Smooth muscle cell (in vitro differentiated cells): ENCODE data around the gene CPLANE1. TPM values are rescaled to one million over a fixed set of nuclear protein-coding genes. Genes with fewer than 3 reads are reported as not detected.
"Not testable (repeated sequence)": the region's sequence is repeated elsewhere in the genome, so short reads cannot be mapped to it uniquely, and the experiment has no call there.

Source experiments
- DNase-seq: peaks from one replicate; lab custom pipeline; 2025; ENCODE audit not compliant: unreplicated experiment; lab: John Stamatoyannopoulos, UW
- H2AFZ ChIP-seq: fragments of 200-600 bp; sonication (generic); 2 replicates; pipeline ENCODE4 v1.6.0; 2016; ENCODE audit warnings: antibody characterized with exemption, low read depth, mild to moderate bottlenecking
- H3F3A ChIP-seq: fragments of 200-600 bp; sonication (generic); 2 replicates; pipeline ENCODE4 v1.6.0; 2017; ENCODE audit warnings: antibody characterized with exemption, low read depth
- H3K27ac ChIP-seq: fragments of 200-600 bp; sonication (generic); 2 replicates; pipeline ENCODE4 v1.5.1; 2016; ENCODE audit warnings: low read depth, mild to moderate bottlenecking
- H3K27me3 ChIP-seq: fragments of 200-600 bp; sonication (generic); 2 replicates; pipeline ENCODE4 v1.6.1; 2016; ENCODE audit warnings: low read depth, mild to moderate bottlenecking
- H3K36me3 ChIP-seq: fragments of 200-600 bp; sonication (generic); 2 replicates; pipeline ENCODE4 v1.5.1; 2016; ENCODE audit warnings: low read depth
- H3K4me1 ChIP-seq: fragments of 200-600 bp; sonication (generic); 2 replicates; pipeline ENCODE4 v1.5.1; 2016; ENCODE audit warnings: low read depth
- H3K4me2 ChIP-seq: fragments of 200-600 bp; sonication (generic); 2 replicates; pipeline ENCODE4 v1.6.0; 2016; ENCODE audit warnings: mild to moderate bottlenecking
- H3K4me3 ChIP-seq: fragments of 200-600 bp; sonication (generic); 2 replicates; pipeline ENCODE4 v1.5.1; 2016; ENCODE audit warnings: mild to moderate bottlenecking
- H3K79me2 ChIP-seq: fragments of 200-600 bp; sonication (generic); 2 replicates; pipeline ENCODE4 v1.6.0; 2016; ENCODE audit warnings: low read depth, mild to moderate bottlenecking
- H3K9ac ChIP-seq: fragments of 200-600 bp; sonication (generic); 2 replicates; pipeline ENCODE4 v1.6.0; 2016; ENCODE audit warnings: low read depth
- H3K9me3 ChIP-seq: fragments of 200-600 bp; sonication (generic); replicated peaks from 2 replicates; pipeline ENCODE4 v1.5.1; 2016; ENCODE audit warnings: low read depth
- H4K20me1 ChIP-seq: fragments of 200-600 bp; sonication (generic); 2 replicates; pipeline ENCODE4 v1.6.0; 2016; ENCODE audit warnings: low read depth
- WGBS: methylation state at CpG from one replicate; pipeline ENCODE4 v1.1.7; 2016; ENCODE audit warnings: low lambda C conversion rate; 5-methylcytosine and 5-hydroxymethylcytosine counted together
- polyA plus RNA-seq: library from polyadenylated mRNA; unstranded; fragments of >200 nt; fragmentation: Nextera tagmentation; extraction: Ambion mirVana; gene quantifications from 2 replicates; pipeline ENCODE4 v1.2.1, GENCODE V29; 2016
- total RNA-seq: library from RNA; depleted of rRNA; stranded (reverse); fragments of >200 nt; gene quantifications from 2 replicates; pipeline ENCODE4 v1.2.3, GENCODE V29; 2014
- TF ChIP-seq, protein P1 (sequence below): fragments of 200-600 bp; sonication (generic); IDR thresholded peaks from 2 replicates; pipeline ENCODE4 v1.5.1; 2017; ENCODE audit warnings: borderline replicate concordance, mild to moderate bottlenecking, antibody characterized with exemption; ENCODE audit not compliant: insufficient read depth, poor library complexity, severe bottlenecking

Gene CPLANE1
- total and polyA plus RNA-seq, 2 experiments from 2014 or later = 2.9 to 20.5 TPM

DNA sequence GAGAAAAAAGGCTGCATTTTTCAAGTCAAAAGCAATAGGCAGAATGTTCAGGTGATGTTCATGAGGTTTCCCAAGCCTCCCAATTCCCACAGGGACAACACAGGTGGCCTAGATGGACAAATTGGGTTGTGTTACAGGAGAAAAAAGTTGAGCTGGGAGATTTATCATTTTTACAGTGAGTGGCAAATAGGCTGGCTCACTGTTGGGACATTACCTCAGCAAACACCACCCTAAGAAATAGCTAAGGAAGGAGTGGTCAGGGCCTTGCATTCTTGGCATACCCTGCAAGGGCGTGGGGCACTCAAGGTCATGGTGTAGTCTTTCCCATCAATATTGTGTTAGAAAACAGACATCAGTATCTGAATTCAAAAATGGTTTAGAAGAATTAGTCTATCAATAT lies 23.3 kb upstream of the CPLANE1 start:
- no peaks in the 10 kb centered on the region for H3K79me2 ChIP-seq
- H2AFZ ChIP-seq = no peak overlapping the region
- H3K9me3 ChIP-seq = no peaks in the 10 kb centered on the region
- H3F3A ChIP-seq = no peaks in the 10 kb centered on the region
- H3K4me2 ChIP-seq = no peak overlapping the region
- WGBS = 75% methylated on average over 1 of the region's 1 CpG
- H3K27ac ChIP-seq = no peak overlapping the region
- no peak overlapping the region for H3K9ac ChIP-seq
- no peak for DNase-seq
- H4K20me1 ChIP-seq = no peaks in the 10 kb centered on the region
- no peaks in the 10 kb centered on the region for H3K36me3 ChIP-seq
- H3K4me3 ChIP-seq = no peak overlapping the region
- TF ChIP-seq, protein P1, sequence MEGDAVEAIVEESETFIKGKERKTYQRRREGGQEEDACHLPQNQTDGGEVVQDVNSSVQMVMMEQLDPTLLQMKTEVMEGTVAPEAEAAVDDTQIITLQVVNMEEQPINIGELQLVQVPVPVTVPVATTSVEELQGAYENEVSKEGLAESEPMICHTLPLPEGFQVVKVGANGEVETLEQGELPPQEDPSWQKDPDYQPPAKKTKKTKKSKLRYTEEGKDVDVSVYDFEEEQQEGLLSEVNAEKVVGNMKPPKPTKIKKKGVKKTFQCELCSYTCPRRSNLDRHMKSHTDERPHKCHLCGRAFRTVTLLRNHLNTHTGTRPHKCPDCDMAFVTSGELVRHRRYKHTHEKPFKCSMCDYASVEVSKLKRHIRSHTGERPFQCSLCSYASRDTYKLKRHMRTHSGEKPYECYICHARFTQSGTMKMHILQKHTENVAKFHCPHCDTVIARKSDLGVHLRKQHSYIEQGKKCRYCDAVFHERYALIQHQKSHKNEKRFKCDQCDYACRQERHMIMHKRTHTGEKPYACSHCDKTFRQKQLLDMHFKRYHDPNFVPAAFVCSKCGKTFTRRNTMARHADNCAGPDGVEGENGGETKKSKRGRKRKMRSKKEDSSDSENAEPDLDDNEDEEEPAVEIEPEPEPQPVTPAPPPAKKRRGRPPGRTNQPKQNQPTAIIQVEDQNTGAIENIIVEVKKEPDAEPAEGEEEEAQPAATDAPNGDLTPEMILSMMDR = no peak
- no peaks in the 10 kb centered on the region for H3K4me1 ChIP-seq
- H3K27me3 ChIP-seq = no peaks in the 10 kb centered on the region

DNA sequence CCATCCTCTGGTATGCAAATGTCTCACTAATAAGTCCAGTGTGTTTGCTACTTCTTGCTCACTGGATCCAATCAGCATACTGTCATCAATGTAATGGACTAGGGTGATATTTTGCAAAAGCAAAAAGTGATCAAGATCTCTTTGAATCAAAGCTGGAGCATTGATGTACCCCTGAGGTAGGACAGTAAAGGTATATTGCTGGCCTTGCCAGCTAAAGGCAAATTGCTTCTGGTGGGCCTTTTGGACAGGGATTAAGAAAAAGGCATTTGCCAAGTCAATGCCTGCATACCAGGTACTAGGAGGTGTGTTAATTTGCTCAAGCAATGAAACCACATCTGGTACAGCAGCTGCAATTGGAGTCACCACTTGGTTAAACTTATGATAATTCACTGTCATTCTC lies 18.9 kb upstream of the CPLANE1 start:
- not testable (repeated sequence) for H3K4me3 ChIP-seq, H3K36me3 ChIP-seq, DNase-seq, H2AFZ ChIP-seq, H3K27ac ChIP-seq, H4K20me1 ChIP-seq, H3K4me1 ChIP-seq, H3K4me2 ChIP-seq, H3K27me3 ChIP-seq, H3K9ac ChIP-seq, H3K79me2 ChIP-seq, H3K9me3 ChIP-seq, H3F3A ChIP-seq

DNA sequence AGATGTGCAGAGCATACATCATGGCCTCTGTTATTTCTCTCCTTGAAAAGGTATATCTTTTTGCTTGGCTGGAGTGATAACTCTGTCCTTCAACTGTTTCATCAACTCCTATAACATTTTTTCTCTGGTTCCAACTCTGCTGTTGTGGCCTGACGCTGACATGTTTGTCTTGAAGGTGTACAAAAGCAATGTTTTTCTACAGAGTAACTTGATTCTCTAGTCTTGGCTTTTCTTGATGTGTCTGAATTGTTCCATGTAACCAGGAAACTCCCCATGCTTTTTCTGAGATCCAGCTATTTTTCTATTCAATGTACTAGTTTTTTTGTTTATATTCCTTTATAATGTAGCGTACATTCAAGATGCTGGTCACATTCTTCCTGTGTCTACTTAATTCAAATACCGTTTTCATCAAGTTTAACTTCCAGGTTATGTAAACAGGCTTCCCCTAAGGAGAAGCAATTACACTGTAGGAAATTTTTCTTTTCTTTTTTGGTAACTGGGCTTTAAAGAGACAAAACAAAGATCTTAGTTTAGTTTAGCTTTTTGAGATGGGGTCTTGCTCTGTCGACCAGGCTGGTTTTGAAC lies 6.7 kb upstream of the CPLANE1 start:
- H3K27ac ChIP-seq = no peak overlapping the region
- H3K79me2 ChIP-seq = no peaks in the 10 kb centered on the region
- H3K27me3 ChIP-seq = no peaks in the 10 kb centered on the region
- H2AFZ ChIP-seq = no peak overlapping the region
- no peak overlapping the region for H3K9ac ChIP-seq
- TF ChIP-seq, protein P1 = no peak
- DNase-seq = no peak
- H3K4me3 ChIP-seq = no peak overlapping the region
- H3K9me3 ChIP-seq = peaks cover 3% of the 10 kb centered on the region
- H4K20me1 ChIP-seq = no peaks in the 10 kb centered on the region
- H3F3A ChIP-seq = no peaks in the 10 kb centered on the region
- no peaks in the 10 kb centered on the region for H3K4me1 ChIP-seq
- WGBS = 94% methylated on average over 4 of the region's 4 CpGs
- no peaks in the 10 kb centered on the region for H3K36me3 ChIP-seq
- no peak overlapping the region for H3K4me2 ChIP-seq

DNA sequence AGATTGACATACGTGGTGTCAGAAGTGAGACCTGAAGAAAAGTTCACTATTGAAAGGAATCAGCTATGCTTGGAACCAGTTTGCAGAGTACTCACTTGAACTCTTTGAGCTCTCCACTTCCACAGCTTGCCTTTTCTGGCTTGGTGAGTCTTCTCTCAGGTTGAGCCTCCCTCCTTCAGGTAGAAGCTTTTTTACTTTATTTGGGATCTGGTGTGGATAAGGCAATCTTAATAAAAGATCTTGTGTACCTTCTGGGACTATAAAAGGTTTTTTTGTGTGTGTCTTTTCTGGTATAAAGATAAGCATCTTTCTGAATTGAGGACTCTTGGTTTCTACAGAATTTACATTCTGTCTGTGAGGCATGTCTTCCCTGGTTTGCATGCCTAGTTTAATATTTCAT lies 5.4 kb upstream of the CPLANE1 start:
- H3K79me2 ChIP-seq = no peaks in the 10 kb centered on the region
- H2AFZ ChIP-seq = no peak overlapping the region
- no peaks in the 10 kb centered on the region for H3K9me3 ChIP-seq
- H3K4me3 ChIP-seq = no peak overlapping the region
- TF ChIP-seq, protein P1 = no peak
- H3K9ac ChIP-seq = no peak overlapping the region
- no peaks in the 10 kb centered on the region for H3K36me3 ChIP-seq
- H3K4me2 ChIP-seq = no peak overlapping the region
- DNase-seq = no peak
- H4K20me1 ChIP-seq = no peaks in the 10 kb centered on the region
- no peak overlapping the region for H3K27ac ChIP-seq
- WGBS = 97% methylated on average over 1 of the region's 1 CpG
- H3F3A ChIP-seq = no peaks in the 10 kb centered on the region
- H3K4me1 ChIP-seq = no peaks in the 10 kb centered on the region
- no peaks in the 10 kb centered on the region for H3K27me3 ChIP-seq
